HepG2 (cell line): ENCODE data around the gene BABAM1. TPM values are rescaled to one million over a fixed set of nuclear protein-coding genes. Genes with fewer than 3 reads are reported as not detected.
A peak's percentile ranks its signal among the peaks of the same experiment; 100 is the strongest.

Experiments used
- AGO2 ChIP-seq: fragments of 200-400 bp; formaldehyde crosslinking; optimal IDR thresholded peaks from 2 replicates; pipeline ENCODE3; 2017; ENCODE audit warnings: mild to moderate bottlenecking, low read depth, low read length, moderate library complexity
- ARID4A ChIP-seq: sonication (generic); formaldehyde crosslinking; IDR thresholded peaks from 2 replicates; pipeline ENCODE4 v1.5.0; 2020; ENCODE audit warnings: mild to moderate bottlenecking, missing genetic modification reagents, borderline replicate concordance
- BCL6 ChIP-seq: IDR thresholded peaks from 2 replicates; pipeline ENCODE4 v1.6.1; 2016; ENCODE audit warnings: missing genetic modification reagents, missing compliant biosample characterization
- KAT8 ChIP-seq: IDR thresholded peaks from 2 replicates; pipeline ENCODE4 v1.6.1; 2016; ENCODE audit warnings: missing genetic modification reagents, missing compliant biosample characterization
- MAZ ChIP-seq, 2 experiments: sonication (generic) in 1 of 2; formaldehyde crosslinking in 1 of 2; IDR thresholded peaks; 2 replicates each; pipeline versions ENCODE4 v1.5.0 to v1.6.1; 2012 to 2020; ENCODE audit warnings: low read depth in 2 of 2, mild to moderate bottlenecking in 2 of 2, borderline replicate concordance in 1 of 2, improper control_type of control experiment in 1 of 2, low read length in 1 of 2, missing genetic modification reagents in 1 of 2, moderate library complexity in 1 of 2
- MTERF4 ChIP-seq: sonication (generic); formaldehyde crosslinking; IDR thresholded peaks from 2 replicates; pipeline ENCODE4 v1.8.0; 2023; ENCODE audit warnings: mild to moderate bottlenecking, missing genetic modification reagents
- NR1H2 ChIP-seq: sonication (generic); formaldehyde crosslinking; IDR thresholded peaks from 2 replicates; pipeline ENCODE4 v1.8.1; 2022; ENCODE audit warnings: low read depth, missing genetic modification reagents, borderline replicate concordance
- RFXAP ChIP-seq: sonication (generic); formaldehyde crosslinking; IDR thresholded peaks from 2 replicates; pipeline ENCODE4 v1.4.0; 2020; ENCODE audit warnings: missing genetic modification reagents, borderline replicate concordance
- THAP8 ChIP-seq: sonication (generic); formaldehyde crosslinking; IDR thresholded peaks from 2 replicates; pipeline ENCODE4 v1.5.1; 2020; ENCODE audit warnings: missing genetic modification reagents, mild to moderate bottlenecking, borderline replicate concordance
- UBTF ChIP-seq: sonication (generic); formaldehyde crosslinking; IDR thresholded peaks from 2 replicates; pipeline ENCODE4 v1.4.0; 2020; ENCODE audit warnings: mild to moderate bottlenecking, missing genetic modification reagents
- ZMYM2 ChIP-seq: sonication (generic); formaldehyde crosslinking; IDR thresholded peaks from 2 replicates; pipeline ENCODE4 v1.8.0; 2022; ENCODE audit warnings: mild to moderate bottlenecking, missing genetic modification reagents
- ZNF121 ChIP-seq: sonication (generic); formaldehyde crosslinking; IDR thresholded peaks from 2 replicates; pipeline ENCODE4 v1.5.0; 2020; ENCODE audit warnings: mild to moderate bottlenecking, missing genetic modification reagents
- ZNF629 ChIP-seq: sonication (generic); formaldehyde crosslinking; conservative IDR thresholded peaks from 2 replicates; pipeline ENCODE4 v1.5.0; 2020; ENCODE audit warnings: missing genetic modification reagents
- ZNF687 ChIP-seq: sonication (generic); formaldehyde crosslinking; IDR thresholded peaks from 2 replicates; pipeline ENCODE4 v1.5.1; 2020; ENCODE audit warnings: mild to moderate bottlenecking, missing genetic modification reagents, moderate library complexity
- polyA plus RNA-seq, 8 experiments: library from polyadenylated mRNA; depleted of rRNA in 3 of 8; stranded (reverse) in 7 of 8; unstranded in 1 of 8; fragments of >200 nt; fragmentation: Illumina TruSeq in 4 of 8; extraction: Trizol in 4 of 8; gene quantifications; 2 replicates each; pipeline versions ENCODE4 v1.2.1 to v1.2.3, GENCODE V29; 2011 to 2016; ENCODE audit warnings: low read depth in 4 of 8, missing spikeins in 1 of 8, mixed read lengths in 1 of 8; ENCODE audit not compliant: insufficient read depth in 1 of 8
- total RNA-seq, 5 experiments: library from RNA; depleted of rRNA; stranded (reverse); fragments of >200 nt; fragmentation: Illumina TruSeq; extraction: Trizol; gene quantifications; 2 replicates each; pipeline ENCODE4 v1.2.3, GENCODE V29; 2016; ENCODE audit warnings: low read depth in 1 of 5

Gene BABAM1
- total and polyA plus RNA-seq, 2 of the 13 experiments (the other 11 are each of a cell fraction or from before 2014, with no cell fraction given), result 70.0 to 82.0 TPM

GRCh38 chr19:17244618-17245534, 22.4 kb upstream of the BABAM1 start (continued):
- TF ChIP-seq ZNF121, result peak; percentile 51; the same call in 1 of the 2 replicates
- peak; percentile 31 for TF ChIP-seq ARID4A (CRISPR knock-in tag)
- TF ChIP-seq ZMYM2 (CRISPR knock-in tag), result peak; percentile 87
- 0 out of 2 replicates have a peak, but pooled peaks have one; percentile 22 for TF ChIP-seq MTERF4
- TF ChIP-seq THAP8 (CRISPR knock-in tag), result no peak
- no peak for TF ChIP-seq MAZ (IDR thresholded peaks at IDR 0.05; ENCODE audit: borderline replicate concordance, low read depth, low read length)
- TF ChIP-seq MAZ (CRISPR knock-in tag; IDR thresholded peaks at IDR 0.05; ENCODE audit: low read depth), result 0 out of 2 replicates have a peak, but pooled peaks have one; percentile 13
- TF ChIP-seq NR1H2 (CRISPR knock-in tag), result 0 out of 2 replicates have a peak, but pooled peaks have one; percentile 11
- peak; percentile 1; the same call in 1 of the 2 replicates for TF ChIP-seq ZNF687 (CRISPR knock-in tag)
- no peak; the same call in 1 of the 2 replicates for TF ChIP-seq UBTF (CRISPR knock-in tag)
- TF ChIP-seq ZNF629 (CRISPR knock-in tag), result peak; percentile 72
- TF ChIP-seq RFXAP (CRISPR knock-in tag), result no peak
- TF ChIP-seq BCL6 (CRISPR knock-in tag), result no peak
- peak; percentile 88 for TF ChIP-seq AGO2
- no peak for TF ChIP-seq KAT8 (CRISPR knock-in tag)
